ENCODE measurements around the gene TOX3.

The TOX3 gene

GRCh38 chr16:52469091-52469490 lies 77.9 kb downstream of the TOX3 start:
- DNase-seq (ENCODE audit: insufficient read length, low spot score) (no peak), FAIRE-seq (no peak)
- no peak for TF ChIP-seq PAX5 (IDR thresholded peaks at IDR 0.05; ENCODE audit: insufficient read depth, low read length, severe bottlenecking)
- no peak for TF ChIP-seq POU2F2 (IDR thresholded peaks at IDR 0.05; ENCODE audit: low read depth, low read length)
- no peak for TF ChIP-seq POLR2AphosphoS5 (IDR thresholded peaks at IDR 0.05; ENCODE audit: low read depth, low read length)
- TF ChIP-seq SPI1 (IDR thresholded peaks at IDR 0.05; ENCODE audit: low read depth, low read length), result no peak
- TF ChIP-seq TAF1 (IDR thresholded peaks at IDR 0.05; ENCODE audit: low read depth, low read length), result no peak
- no peak for TF ChIP-seq POLR2A (IDR thresholded peaks at IDR 0.05; ENCODE audit: low read depth, low read length)

GRCh38 chr16:52467753-52468152 lies 79.2 kb downstream of the TOX3 start:
- no peak for TF ChIP-seq PAX5 (IDR thresholded peaks at IDR 0.05; ENCODE audit: insufficient read depth, low read length, severe bottlenecking)
- TF ChIP-seq POU2F2 (IDR thresholded peaks at IDR 0.05; ENCODE audit: low read depth, low read length), result no peak
- TF ChIP-seq POLR2A (IDR thresholded peaks at IDR 0.05; ENCODE audit: low read depth, low read length), result no peak
- TF ChIP-seq SPI1 (IDR thresholded peaks at IDR 0.05; ENCODE audit: low read depth, low read length), result no peak
- TF ChIP-seq TAF1 (IDR thresholded peaks at IDR 0.05; ENCODE audit: low read depth, low read length), result no peak
- no peak for TF ChIP-seq POLR2AphosphoS5 (IDR thresholded peaks at IDR 0.05; ENCODE audit: low read depth, low read length)
- FAIRE-seq (no peak), DNase-seq (ENCODE audit: insufficient read length, low spot score) (no peak)

- no peak for FAIRE-seq
- no peak for DNase-seq (ENCODE audit: insufficient read length, low spot score)
- TF ChIP-seq PAX5 (IDR thresholded peaks at IDR 0.05; ENCODE audit: insufficient read depth, low read length, severe bottlenecking) (no peak), TAF1 (IDR thresholded peaks at IDR 0.05; ENCODE audit: low read depth, low read length) (no peak), POLR2AphosphoS5 (IDR thresholded peaks at IDR 0.05; ENCODE audit: low read depth, low read length) (no peak), POU2F2 (IDR thresholded peaks at IDR 0.05; ENCODE audit: low read depth, low read length) (no peak), SPI1 (IDR thresholded peaks at IDR 0.05; ENCODE audit: low read depth, low read length) (no peak), POLR2A (IDR thresholded peaks at IDR 0.05; ENCODE audit: low read depth, low read length) (no peak)
Observed at GRCh38 chr16:52466994-52467393, 79.9 kb downstream of the TOX3 start.

- no peak for FAIRE-seq
- TF ChIP-seq PAX5 (IDR thresholded peaks at IDR 0.05; ENCODE audit: insufficient read depth, low read length, severe bottlenecking), result no peak
- TF ChIP-seq POLR2A (IDR thresholded peaks at IDR 0.05; ENCODE audit: low read depth, low read length), result no peak
- TF ChIP-seq SPI1 (IDR thresholded peaks at IDR 0.05; ENCODE audit: low read depth, low read length), result no peak
- TF ChIP-seq TAF1 (IDR thresholded peaks at IDR 0.05; ENCODE audit: low read depth, low read length), result no peak
- TF ChIP-seq POLR2AphosphoS5 (IDR thresholded peaks at IDR 0.05; ENCODE audit: low read depth, low read length), result no peak
- DNase-seq (ENCODE audit: insufficient read length, low spot score), result no peak
Observed at GRCh38 chr16:52465711-52466267, 81.2 kb downstream of the TOX3 start.

GRCh38 chr16:52463904-52464303 lies 83.0 kb downstream of the TOX3 start:
- FAIRE-seq (no peak), DNase-seq (ENCODE audit: insufficient read length, low spot score) (no peak)
- TF ChIP-seq PAX5 (IDR thresholded peaks at IDR 0.05; ENCODE audit: insufficient read depth, low read length, severe bottlenecking), result no peak
- no peak for TF ChIP-seq POLR2A (IDR thresholded peaks at IDR 0.05; ENCODE audit: low read depth, low read length)
- no peak for TF ChIP-seq SPI1 (IDR thresholded peaks at IDR 0.05; ENCODE audit: low read depth, low read length)
- no peak for TF ChIP-seq POLR2AphosphoS5 (IDR thresholded peaks at IDR 0.05; ENCODE audit: low read depth, low read length)
- no peak for TF ChIP-seq TAF1 (IDR thresholded peaks at IDR 0.05; ENCODE audit: low read depth, low read length)
- no peak for TF ChIP-seq POU2F2 (IDR thresholded peaks at IDR 0.05; ENCODE audit: low read depth, low read length)

- TF ChIP-seq POU2F2 (IDR thresholded peaks at IDR 0.05; ENCODE audit: low read depth, low read length) (no peak), PAX5 (IDR thresholded peaks at IDR 0.05; ENCODE audit: insufficient read depth, low read length, severe bottlenecking) (no peak), POLR2A (IDR thresholded peaks at IDR 0.05; ENCODE audit: low read depth, low read length) (no peak), POLR2AphosphoS5 (IDR thresholded peaks at IDR 0.05; ENCODE audit: low read depth, low read length) (no peak), SPI1 (IDR thresholded peaks at IDR 0.05; ENCODE audit: low read depth, low read length) (no peak), TAF1 (IDR thresholded peaks at IDR 0.05; ENCODE audit: low read depth, low read length) (no peak)
- DNase-seq (ENCODE audit: insufficient read length, low spot score) (no peak), FAIRE-seq (no peak)
Observed at GRCh38 chr16:52462816-52463215, 84.1 kb downstream of the TOX3 start.

- DNase-seq (ENCODE audit: insufficient read length, low spot score) (no peak), FAIRE-seq (no peak)
- no peak for TF ChIP-seq PAX5 (IDR thresholded peaks at IDR 0.05; ENCODE audit: insufficient read depth, low read length, severe bottlenecking)
- TF ChIP-seq POU2F2 (IDR thresholded peaks at IDR 0.05; ENCODE audit: low read depth, low read length), result no peak
- no peak for TF ChIP-seq POLR2AphosphoS5 (IDR thresholded peaks at IDR 0.05; ENCODE audit: low read depth, low read length)
- TF ChIP-seq SPI1 (IDR thresholded peaks at IDR 0.05; ENCODE audit: low read depth, low read length), result no peak
Observed at GRCh38 chr16:52460639-52461178, 86.2 kb downstream of the TOX3 start.

- no peak for FAIRE-seq
- DNase-seq (ENCODE audit: insufficient read length, low spot score), result no peak
- TF ChIP-seq POU2F2 (IDR thresholded peaks at IDR 0.05; ENCODE audit: low read depth, low read length) (no peak), POLR2AphosphoS5 (IDR thresholded peaks at IDR 0.05; ENCODE audit: low read depth, low read length) (no peak), SPI1 (IDR thresholded peaks at IDR 0.05; ENCODE audit: low read depth, low read length) (no peak), PAX5 (IDR thresholded peaks at IDR 0.05; ENCODE audit: insufficient read depth, low read length, severe bottlenecking) (no peak), POLR2A (IDR thresholded peaks at IDR 0.05; ENCODE audit: low read depth, low read length) (no peak), TAF1 (IDR thresholded peaks at IDR 0.05; ENCODE audit: low read depth, low read length) (no peak)
Observed at GRCh38 chr16:52456368-52456767, 90.6 kb downstream of the TOX3 start.

- DNase-seq (ENCODE audit: insufficient read length, low spot score), result no peak
- no peak for FAIRE-seq
Observed at GRCh38 chr16:52455549-52456277, 91.2 kb downstream of the TOX3 start.

More at GRCh38 chr16:52455549-52456277, 91.2 kb downstream of the TOX3 start:
- TF ChIP-seq SPI1 (IDR thresholded peaks at IDR 0.05; ENCODE audit: low read depth, low read length), result no peak
- no peak for TF ChIP-seq POU2F2 (IDR thresholded peaks at IDR 0.05; ENCODE audit: low read depth, low read length)
- no peak for TF ChIP-seq POLR2AphosphoS5 (IDR thresholded peaks at IDR 0.05; ENCODE audit: low read depth, low read length)
- no peak for TF ChIP-seq POLR2A (IDR thresholded peaks at IDR 0.05; ENCODE audit: low read depth, low read length)
- TF ChIP-seq TAF1 (IDR thresholded peaks at IDR 0.05; ENCODE audit: low read depth, low read length), result no peak
- TF ChIP-seq PAX5 (IDR thresholded peaks at IDR 0.05; ENCODE audit: insufficient read depth, low read length, severe bottlenecking), result no peak

Data from GM12891 (cell line).